Activated CD4-positive, alpha-beta T cell treated with anti-CD3 and anti-CD28 coated beads, Interleukin-2, amount 50 U/mL, for 4 hours (primary cell): ENCODE data around the gene DMGDH.
"Not testable (repeated sequence)": the region's sequence is repeated elsewhere in the genome, so short reads cannot be mapped to it uniquely, and the experiment has no call there.

ENCODE experiments used
- DNase-seq, 2 experiments: peaks; one replicate each; pipeline ENCODE4 v3.0.0-alpha.2; 2020

The DMGDH gene

GRCh38 chr5:79011219-79011836, 58.1 kb downstream of the DMGDH start:
- DNase-seq, result no peak

GRCh38 chr5:79008362-79008761, 61.1 kb downstream of the DMGDH start:
- DNase-seq, result no peak

GRCh38 chr5:79007872-79008271, 61.6 kb downstream of the DMGDH start:
- no peak for DNase-seq

- no peak for DNase-seq
Observed at GRCh38 chr5:79005936-79006631, 63.4 kb downstream of the DMGDH start.

GRCh38 chr5:79005151-79005550, 64.3 kb downstream of the DMGDH start:
- no peak for DNase-seq

GRCh38 chr5:79002374-79002773, 67.1 kb downstream of the DMGDH start:
- DNase-seq, result no peak

GRCh38 chr5:79001471-79001870, 68.0 kb downstream of the DMGDH start:
- DNase-seq, result no peak

GRCh38 chr5:78997090-78997489, 72.4 kb downstream of the DMGDH start:
- no peak for DNase-seq

GRCh38 chr5:78995521-78996007, 73.9 kb downstream of the DMGDH start:
- no peak for DNase-seq

- DNase-seq, result no peak
Observed at GRCh38 chr5:78993165-78993564, 76.3 kb downstream of the DMGDH start.

GRCh38 chr5:78992146-78992545, 77.3 kb downstream of the DMGDH start:
- DNase-seq, result no peak

- no peak for DNase-seq
Observed at GRCh38 chr5:78989080-78989479, 80.4 kb downstream of the DMGDH start.

- peak; percentile 27 to 42 for DNase-seq
Observed at GRCh38 chr5:78985725-78986223, 83.7 kb downstream of the DMGDH start.

GRCh38 chr5:78985116-78985724, 84.3 kb downstream of the DMGDH start, which contains the start of gene ARSB:
Gene ARSB, minus strand, starts transcription at chr5:78985310. Its CDS starts 62 bp downstream, at chr5:78985248.
- peak; percentile 28 to 29 for DNase-seq

- peak; percentile 62 to 67 for DNase-seq
Observed at GRCh38 chr5:78984439-78985115, 84.9 kb downstream of the DMGDH start.

- no peak for DNase-seq
Observed at GRCh38 chr5:78983601-78984438, 85.7 kb downstream of the DMGDH start.

- not testable (repeated sequence) for DNase-seq
Observed at GRCh38 chr5:78983194-78983593, 86.3 kb downstream of the DMGDH start.

- no peak for DNase-seq
Observed at GRCh38 chr5:78979909-78980308, 89.6 kb downstream of the DMGDH start.

- DNase-seq, result no peak
Observed at GRCh38 chr5:78979117-78979742, 90.2 kb downstream of the DMGDH start.

GRCh38 chr5:78975035-78975434, 94.4 kb downstream of the DMGDH start:
- no peak for DNase-seq

- no peak for DNase-seq
Observed at GRCh38 chr5:78974601-78975000, 94.9 kb downstream of the DMGDH start.

- no peak for DNase-seq
Observed at GRCh38 chr5:78974011-78974410, 95.5 kb downstream of the DMGDH start.
